ENCODE results near the gene MICA. TPM values are rescaled to one million over a fixed set of nuclear protein-coding genes. Genes with fewer than 3 reads are reported as not detected.
"Not testable (repeated sequence)": the region's sequence is repeated elsewhere in the genome, so short reads cannot be mapped to it uniquely, and the experiment has no call there.

The MICA gene
- total RNA-seq, 2 experiments from 2014 or later = 10.8 to 12.7 TPM

GRCh38 chr6:31400467-31401289, 2.7 kb upstream of the MICA start:
- ChIA-PET POLR2A (interaction anchor here (0.7 kb wide), 3 partner anchors 128 to 590 kb away, joined by 4 to 5 read pairs (median 5); no protein-coding TSS in a partner anchor), CTCF (interaction anchor here (0.6 to 1.7 kb wide), 7 partner anchors 16 to 783 kb away, joined by 3 to 8 read pairs (median 4); partner anchors contain the start of gene MRPS18B)

GRCh38 chr6:31401403-31401802, 2.0 kb upstream of the MICA start:
- POLR2A ChIA-PET = interaction anchor here (0.7 kb wide), 1 partner anchor 591 kb away, joined by 5 read pairs; no protein-coding TSS in a partner anchor
- CTCF ChIA-PET = interaction anchor here (0.6 to 2.0 kb wide), 6 partner anchors 35 to 405 kb away, joined by 3 to 6 read pairs (median 4); partner anchors contain the start of genes LSM2 and MICB

GRCh38 chr6:31402324-31403282, 792 bp upstream of the MICA start:
- CTCF ChIA-PET = interaction anchor here (0.6 to 2.0 kb wide), 3 partner anchors 92 to 193 kb away, joined by 3 to 6 read pairs (median 3); partner anchors contain the start of gene MICB
- POLR2A ChIA-PET = no interaction called here

GRCh38 chr6:31404061-31404364, 618 bp downstream of the MICA start:
- POLR2A ChIA-PET, CTCF ChIA-PET: not testable (repeated sequence)

- ChIA-PET POLR2A (no interaction called here), CTCF (interaction anchor here (1.0 kb wide), 1 partner anchor 39 kb away, joined by 5 read pairs; no protein-coding TSS in a partner anchor)
Observed at GRCh38 chr6:31405996-31406395, 2.6 kb downstream of the MICA start.

GRCh38 chr6:31407699-31408098, 4.3 kb downstream of the MICA start:
- ChIA-PET POLR2A (no interaction called here), CTCF (no interaction called here)

GRCh38 chr6:31412506-31412905, 9.1 kb downstream of the MICA start:
- ChIA-PET CTCF (no interaction called here), POLR2A (no interaction called here)

GRCh38 chr6:31414148-31414770, 10.9 kb downstream of the MICA start:
- POLR2A ChIA-PET, CTCF ChIA-PET: not testable (repeated sequence)

- ChIA-PET POLR2A (interaction anchor here (0.7 kb wide), 1 partner anchor 15 kb away, joined by 3 read pairs; no protein-coding TSS in a partner anchor), CTCF (no interaction called here)
Observed at GRCh38 chr6:31414771-31415265, 11.4 kb downstream of the MICA start.

GRCh38 chr6:31416394-31417014, 13.1 kb downstream of the MICA start:
- CTCF ChIA-PET = interaction anchor here (1.6 kb wide), 1 partner anchor 17 kb away, joined by 4 read pairs; no protein-coding TSS in a partner anchor
- POLR2A ChIA-PET = no interaction called here

- CTCF ChIA-PET = no interaction called here
- POLR2A ChIA-PET = no interaction called here
Observed at GRCh38 chr6:31418251-31418650, 14.9 kb downstream of the MICA start.

GRCh38 chr6:31419842-31420241, 16.4 kb downstream of the MICA start:
- ChIA-PET POLR2A (no interaction called here), CTCF (no interaction called here)

GRCh38 chr6:31420546-31420945, 17.2 kb downstream of the MICA start:
- POLR2A ChIA-PET = no interaction called here

GRCh38 chr6:31422587-31422986, 19.2 kb downstream of the MICA start:
- POLR2A ChIA-PET = no interaction called here
- CTCF ChIA-PET = interaction anchor here (0.5 kb wide), 1 partner anchor 281 kb away, joined by 3 read pairs; no protein-coding TSS in a partner anchor

More at GRCh38 chr6:31420546-31420945, 17.2 kb downstream of the MICA start:
- CTCF ChIA-PET = no interaction called here

- POLR2A ChIA-PET = no interaction called here
- CTCF ChIA-PET = no interaction called here
Observed at GRCh38 chr6:31423550-31423949, 20.2 kb downstream of the MICA start.

GRCh38 chr6:31426395-31427354, 23.3 kb downstream of the MICA start:
- ChIA-PET POLR2A (interaction anchor here (0.6 kb wide), 1 partner anchor 213 kb away, joined by 3 read pairs; no protein-coding TSS in a partner anchor), CTCF (no interaction called here)

- CTCF ChIA-PET = interaction anchor here (0.8 to 1.2 kb wide), 2 partner anchors 11 to 32 kb away, joined by 3 to 4 read pairs; no protein-coding TSS in a partner anchor
- POLR2A ChIA-PET = no interaction called here
Observed at GRCh38 chr6:31430449-31430848, 27.1 kb downstream of the MICA start.

GRCh38 chr6:31435051-31435450, 31.7 kb downstream of the MICA start:
- CTCF ChIA-PET, POLR2A ChIA-PET: not testable (repeated sequence)
